OCI-LY7 (cell line): ENCODE measurements around the gene KCNK5.

Source experiments
- EZH2phosphoT487 ChIP-seq: fragments of 200-600 bp; sonication (generic); IDR thresholded peaks from 2 replicates; pipeline ENCODE4 v1.6.1; 2018; ENCODE audit warnings: low read depth, borderline replicate concordance, mild to moderate bottlenecking, mixed run types, antibody characterized with exemption, low read length, moderate library complexity, mixed read lengths
- TF ChIP-seq, protein P1 (sequence below): fragments of 200-600 bp; sonication (generic); conservative IDR thresholded peaks from 2 replicates; pipeline ENCODE4 v1.5.1; 2014; ENCODE audit warnings: mild to moderate bottlenecking, antibody characterized with exemption, low read length, moderate library complexity, mixed read lengths

DNA sequence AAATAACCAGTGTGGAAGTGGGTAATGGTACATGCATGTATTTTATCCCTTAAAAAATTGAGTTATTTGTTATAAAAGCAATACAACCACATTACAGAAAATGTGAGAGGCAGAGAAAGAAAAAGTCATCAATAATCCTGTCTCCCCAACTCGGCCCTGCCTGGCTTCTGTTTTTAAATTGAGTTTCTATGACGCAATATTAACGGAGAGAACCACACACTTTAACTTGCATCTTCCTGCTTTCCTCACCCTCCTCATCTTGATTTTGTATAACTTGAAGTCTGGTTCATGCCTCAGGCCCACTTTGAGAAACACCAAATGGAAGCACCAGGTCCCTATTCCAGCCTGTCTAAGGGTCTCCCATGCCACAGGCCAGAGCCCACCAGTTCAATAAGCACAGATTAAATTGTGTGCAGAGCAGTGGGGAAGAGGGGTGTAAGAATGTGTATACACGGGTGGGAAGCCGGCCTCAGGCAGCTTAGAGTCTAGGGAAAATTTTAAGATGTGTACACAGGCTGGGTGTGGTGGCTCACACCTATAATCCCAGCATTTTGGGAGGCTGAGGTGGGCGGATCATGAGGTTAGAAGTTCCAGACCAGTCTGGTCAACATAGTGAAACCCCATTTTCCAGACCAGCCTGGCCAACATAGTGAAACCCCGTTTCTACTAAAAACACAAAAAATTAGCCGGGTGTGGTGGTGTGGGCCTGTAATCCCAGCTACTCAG lies 15.9 kb downstream of the KCNK5 start:
- TF ChIP-seq, protein P1, sequence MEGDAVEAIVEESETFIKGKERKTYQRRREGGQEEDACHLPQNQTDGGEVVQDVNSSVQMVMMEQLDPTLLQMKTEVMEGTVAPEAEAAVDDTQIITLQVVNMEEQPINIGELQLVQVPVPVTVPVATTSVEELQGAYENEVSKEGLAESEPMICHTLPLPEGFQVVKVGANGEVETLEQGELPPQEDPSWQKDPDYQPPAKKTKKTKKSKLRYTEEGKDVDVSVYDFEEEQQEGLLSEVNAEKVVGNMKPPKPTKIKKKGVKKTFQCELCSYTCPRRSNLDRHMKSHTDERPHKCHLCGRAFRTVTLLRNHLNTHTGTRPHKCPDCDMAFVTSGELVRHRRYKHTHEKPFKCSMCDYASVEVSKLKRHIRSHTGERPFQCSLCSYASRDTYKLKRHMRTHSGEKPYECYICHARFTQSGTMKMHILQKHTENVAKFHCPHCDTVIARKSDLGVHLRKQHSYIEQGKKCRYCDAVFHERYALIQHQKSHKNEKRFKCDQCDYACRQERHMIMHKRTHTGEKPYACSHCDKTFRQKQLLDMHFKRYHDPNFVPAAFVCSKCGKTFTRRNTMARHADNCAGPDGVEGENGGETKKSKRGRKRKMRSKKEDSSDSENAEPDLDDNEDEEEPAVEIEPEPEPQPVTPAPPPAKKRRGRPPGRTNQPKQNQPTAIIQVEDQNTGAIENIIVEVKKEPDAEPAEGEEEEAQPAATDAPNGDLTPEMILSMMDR = no peak
- TF ChIP-seq EZH2phosphoT487 = no peak
